Liver (tissue), 9 donors: Measurements from ENCODE around the gene CALCR. TPM values are rescaled to one million over a fixed set of nuclear protein-coding genes. Genes with fewer than 3 reads are reported as not detected.

Experiments
- DNase-seq: peaks from one replicate; pipeline ENCODE4 v3.0.0-alpha.2; 2017; ENCODE audit warnings: low spot score
- H3K27ac ChIP-seq, 2 donors: one replicate each; pipeline ENCODE4 v1.7.0; 2013; ENCODE audit warnings: inconsistent platforms in 2 of 2, low read length in 2 of 2, control low read depth in 1 of 2, low read depth in 1 of 2, mild to moderate bottlenecking in 1 of 2
- H3K27me3 ChIP-seq, 4 donors: one replicate each; pipeline versions ENCODE4 v1.6.1 to v1.7.0; 2013; ENCODE audit warnings: low read length in 3 of 4, inconsistent platforms in 1 of 4, mild to moderate bottlenecking in 1 of 4, moderate library complexity in 1 of 4; ENCODE audit not compliant: control insufficient read depth in 4 of 4, insufficient read depth in 4 of 4
- H3K36me3 ChIP-seq, 4 donors: one replicate each; pipeline versions ENCODE4 v1.6.1 to v1.7.0; 2013; ENCODE audit warnings: low read length in 3 of 4, mild to moderate bottlenecking in 3 of 4, low read depth in 1 of 4, moderate library complexity in 1 of 4; ENCODE audit not compliant: control insufficient read depth in 4 of 4, insufficient read depth in 3 of 4
- H3K4me1 ChIP-seq, 4 donors: one replicate each; pipeline versions ENCODE4 v1.6.1 to v1.7.0; 2013; ENCODE audit warnings: low read length in 3 of 4, mild to moderate bottlenecking in 3 of 4, moderate library complexity in 1 of 4; ENCODE audit not compliant: control insufficient read depth in 4 of 4, insufficient read depth in 4 of 4
- H3K4me3 ChIP-seq, 3 donors: one replicate each; pipeline versions ENCODE4 v1.6.1 to v1.7.0; 2013; ENCODE audit warnings: low read length in 3 of 3, control low read depth in 1 of 3, low read depth in 1 of 3, mild to moderate bottlenecking in 1 of 3
- H3K9ac ChIP-seq, 2 donors: one replicate each; pipeline ENCODE4 v1.7.0; 2013; ENCODE audit warnings: low read length in 2 of 2, mild to moderate bottlenecking in 2 of 2, moderate library complexity in 2 of 2, control low read depth in 1 of 2, low read depth in 1 of 2
- H3K9me3 ChIP-seq, 4 donors: one replicate each; pipeline versions ENCODE4 v1.6.1 to v1.7.0; 2013; ENCODE audit warnings: low read length in 3 of 4; ENCODE audit not compliant: control insufficient read depth in 4 of 4
- EGR1 ChIP-seq, 2 donors: IDR thresholded peaks; 2 replicates each; pipeline ENCODE4 v1.6.1; 2016 to 2018; ENCODE audit warnings: antibody characterized with exemption in 2 of 2, low read depth in 2 of 2
- FOXA1 ChIP-seq: IDR thresholded peaks from 2 replicates; pipeline ENCODE4 v1.6.1; 2016; ENCODE audit warnings: antibody characterized with exemption
- FOXA2 ChIP-seq: IDR thresholded peaks from 2 replicates; pipeline ENCODE4 v1.6.1; 2016; ENCODE audit warnings: antibody characterized with exemption
- GABPA ChIP-seq, 2 donors: IDR thresholded peaks in 1 of 2; conservative IDR thresholded peaks in 1 of 2; 2 replicates each; pipeline ENCODE4 v1.6.1; 2016; ENCODE audit warnings: antibody characterized with exemption in 2 of 2, mild to moderate bottlenecking in 1 of 2, moderate library complexity in 1 of 2
- HNF4A ChIP-seq, 2 donors: conservative IDR thresholded peaks; 2 replicates each; pipeline ENCODE4 v1.6.1; 2016; ENCODE audit warnings: antibody characterized with exemption in 2 of 2, mild to moderate bottlenecking in 2 of 2
- HNF4G ChIP-seq: IDR thresholded peaks from 2 replicates; pipeline ENCODE4 v1.6.1; 2016; ENCODE audit warnings: antibody characterized with exemption
- JUND ChIP-seq, 2 donors: IDR thresholded peaks; 2 replicates each; pipeline ENCODE4 v1.6.1; 2016; ENCODE audit warnings: antibody characterized with exemption in 2 of 2
- NR2F2 ChIP-seq: IDR thresholded peaks from 2 replicates; pipeline ENCODE4 v1.6.1; 2016; ENCODE audit warnings: antibody characterized with exemption
- RAD21 ChIP-seq, 2 donors: IDR thresholded peaks; 2 replicates each; pipeline ENCODE4 v1.6.1; 2016; ENCODE audit warnings: antibody characterized with exemption in 2 of 2, mild to moderate bottlenecking in 2 of 2
- RXRA ChIP-seq, 2 donors: IDR thresholded peaks; 2 replicates each; pipeline ENCODE4 v1.6.1; 2017 to 2018; ENCODE audit warnings: antibody characterized with exemption in 2 of 2, mild to moderate bottlenecking in 1 of 2
- SP1 ChIP-seq: IDR thresholded peaks from 2 replicates; pipeline ENCODE4 v1.6.1; 2018; ENCODE audit warnings: antibody characterized with exemption, mild to moderate bottlenecking
- TAF1 ChIP-seq: conservative IDR thresholded peaks from 2 replicates; pipeline ENCODE4 v1.6.1; 2016; ENCODE audit warnings: antibody characterized with exemption, mild to moderate bottlenecking
- YY1 ChIP-seq: IDR thresholded peaks from 2 replicates; pipeline ENCODE4 v1.6.1; 2016; ENCODE audit warnings: antibody characterized with exemption, mild to moderate bottlenecking
- WGBS: extraction: QIAGEN DNeasy Blood & Tissue Kit; methylation state at CpG from one replicate; pipeline ENCODE4 v1.1.7; 2013; 5-methylcytosine and 5-hydroxymethylcytosine counted together
- polyA plus RNA-seq, 2 donors: library from polyadenylated mRNA; stranded (reverse) in 1 of 2; unstranded in 1 of 2; fragments of 200-250 nt in 1 of 2; fragments of >200 nt in 1 of 2; fragmentation: Nextera tagmentation in 1 of 2; extraction: Ambion mirVana in 1 of 2; gene quantifications; one replicate each; pipeline versions ENCODE4 v1.2.1 to v1.2.3, GENCODE V29; 2013 to 2015
- total RNA-seq, 2 donors: library from RNA; depleted of rRNA; stranded (reverse); fragments of >200 nt; gene quantifications; one replicate each; pipeline ENCODE4 v1.2.3, GENCODE V29; 2014
- TF ChIP-seq, protein P1 (sequence below): IDR thresholded peaks from 2 replicates; pipeline ENCODE4 v1.6.1; 2016; ENCODE audit warnings: antibody characterized with exemption
- TF ChIP-seq, protein P2 (sequence below): fragments of 150-350 bp; IDR thresholded peaks from 2 replicates; pipeline ENCODE4 v1.5.1; 2017; ENCODE audit warnings: improper control_type of control experiment, low read depth, low read length; ENCODE audit not compliant: missing input control
- TF ChIP-seq, protein P3 (sequence below): IDR thresholded peaks from 2 replicates; pipeline ENCODE4 v1.6.1; 2016; ENCODE audit warnings: antibody characterized with exemption
- TF ChIP-seq, protein P4 (sequence below): IDR thresholded peaks from 2 replicates; pipeline ENCODE4 v1.6.1; 2016; ENCODE audit warnings: antibody characterized with exemption
- TF ChIP-seq, protein P5 (sequence below): IDR thresholded peaks from 2 replicates; pipeline ENCODE4 v1.6.1; 2016; ENCODE audit warnings: antibody characterized with exemption, mild to moderate bottlenecking
- donor health status: healthy.
- donor health status: healthy.
- donor health status: healthy.
- donor health status: healthy.
- donor health status: healthy.

Gene CALCR
- total and polyA plus RNA-seq, 4 donors = 0.19 TPM; not detected in 3

DNA sequence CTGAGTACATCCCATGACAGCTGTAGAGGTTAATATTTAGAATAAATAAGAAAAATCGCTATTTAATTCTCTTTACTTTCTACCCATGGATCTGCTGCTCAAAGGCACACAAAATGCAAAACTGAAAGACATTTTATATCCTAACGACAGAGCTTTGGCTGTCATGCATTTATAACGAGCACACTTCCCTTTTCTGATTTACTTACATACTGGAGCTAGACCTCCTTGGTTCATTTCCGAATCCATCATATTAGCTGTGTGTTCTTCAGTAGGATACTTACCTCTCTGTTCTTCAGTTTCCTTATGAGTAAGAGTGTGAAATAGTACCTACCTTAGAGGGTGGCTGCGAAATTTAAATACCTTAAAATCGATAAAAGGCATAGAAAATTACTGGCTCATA, 10.9 kb downstream of the CALCR start:
- H3K27me3 ChIP-seq = peaks cover 0 to 4% (median 0%) of the 10 kb centered on the region in 4 donors
- no peak overlapping the region for H3K4me3 ChIP-seq
- no peak overlapping the region for H3K27ac ChIP-seq
- H3K9ac ChIP-seq = no peak overlapping the region
- H3K36me3 ChIP-seq = no peaks in the 10 kb centered on the region
- no peak for DNase-seq
- H3K4me1 ChIP-seq = no peaks in the 10 kb centered on the region
- 69% methylated on average over 6 of the region's 6 CpGs for WGBS
- TF ChIP-seq NR2F2 (no peak), EGR1 (IDR thresholded peaks at IDR 0.05; ENCODE audit: low read depth in 2 of 2) (no peak), GABPA (IDR thresholded peaks at IDR 0.05 in 1 of 2, conservative IDR thresholded peaks at IDR 0.05 in 1 of 2) (no peak), TAF1 (no peak), HNF4G (no peak), JUND (IDR thresholded peaks at IDR 0.05) (no peak), RXRA (IDR thresholded peaks at IDR 0.05) (no peak), YY1 (no peak)
- TF ChIP-seq, protein P1, sequence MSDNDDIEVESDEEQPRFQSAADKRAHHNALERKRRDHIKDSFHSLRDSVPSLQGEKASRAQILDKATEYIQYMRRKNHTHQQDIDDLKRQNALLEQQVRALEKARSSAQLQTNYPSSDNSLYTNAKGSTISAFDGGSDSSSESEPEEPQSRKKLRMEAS = no peak
- no peaks in the 10 kb centered on the region for H3K9me3 ChIP-seq

DNA sequence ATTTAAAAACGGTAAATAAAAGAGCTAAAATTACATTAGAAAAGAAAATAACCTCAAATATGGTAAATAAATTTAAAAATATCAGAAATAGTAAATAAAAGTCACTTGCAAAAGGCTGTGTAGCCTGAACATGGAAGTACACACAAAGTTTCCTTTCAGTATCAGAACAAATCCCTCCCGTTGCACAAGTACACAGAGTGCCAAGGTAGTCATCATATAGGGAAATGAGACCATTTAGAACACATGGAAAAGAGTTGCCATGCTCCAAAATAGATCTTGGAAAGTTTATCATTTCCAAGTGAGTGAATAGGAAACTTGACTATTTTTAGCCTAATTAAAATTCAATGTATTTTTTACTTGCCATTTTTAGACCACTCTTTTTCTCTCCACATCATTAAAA, 11.6 kb downstream of the CALCR start:
- DNase-seq = no peak
- no peak overlapping the region for H3K9ac ChIP-seq
- WGBS = 72% methylated on average over 2 of the region's 2 CpGs
- H3K9me3 ChIP-seq = no peaks in the 10 kb centered on the region
- TF ChIP-seq, protein P2, sequence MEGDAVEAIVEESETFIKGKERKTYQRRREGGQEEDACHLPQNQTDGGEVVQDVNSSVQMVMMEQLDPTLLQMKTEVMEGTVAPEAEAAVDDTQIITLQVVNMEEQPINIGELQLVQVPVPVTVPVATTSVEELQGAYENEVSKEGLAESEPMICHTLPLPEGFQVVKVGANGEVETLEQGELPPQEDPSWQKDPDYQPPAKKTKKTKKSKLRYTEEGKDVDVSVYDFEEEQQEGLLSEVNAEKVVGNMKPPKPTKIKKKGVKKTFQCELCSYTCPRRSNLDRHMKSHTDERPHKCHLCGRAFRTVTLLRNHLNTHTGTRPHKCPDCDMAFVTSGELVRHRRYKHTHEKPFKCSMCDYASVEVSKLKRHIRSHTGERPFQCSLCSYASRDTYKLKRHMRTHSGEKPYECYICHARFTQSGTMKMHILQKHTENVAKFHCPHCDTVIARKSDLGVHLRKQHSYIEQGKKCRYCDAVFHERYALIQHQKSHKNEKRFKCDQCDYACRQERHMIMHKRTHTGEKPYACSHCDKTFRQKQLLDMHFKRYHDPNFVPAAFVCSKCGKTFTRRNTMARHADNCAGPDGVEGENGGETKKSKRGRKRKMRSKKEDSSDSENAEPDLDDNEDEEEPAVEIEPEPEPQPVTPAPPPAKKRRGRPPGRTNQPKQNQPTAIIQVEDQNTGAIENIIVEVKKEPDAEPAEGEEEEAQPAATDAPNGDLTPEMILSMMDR = no peak
- TF ChIP-seq YY1 (no peak), TAF1 (no peak), JUND (IDR thresholded peaks at IDR 0.05) (no peak), NR2F2 (no peak), GABPA (IDR thresholded peaks at IDR 0.05 in 1 of 2, conservative IDR thresholded peaks at IDR 0.05 in 1 of 2) (no peak), EGR1 (IDR thresholded peaks at IDR 0.05; ENCODE audit: low read depth in 2 of 2) (no peak), RAD21 (IDR thresholded peaks at IDR 0.05) (no peak), SP1 (no peak), HNF4A (conservative IDR thresholded peaks at IDR 0.05) (no peak), FOXA1 (no peak), RXRA (IDR thresholded peaks at IDR 0.05) (no peak), FOXA2 (no peak)
- TF ChIP-seq, protein P3, sequence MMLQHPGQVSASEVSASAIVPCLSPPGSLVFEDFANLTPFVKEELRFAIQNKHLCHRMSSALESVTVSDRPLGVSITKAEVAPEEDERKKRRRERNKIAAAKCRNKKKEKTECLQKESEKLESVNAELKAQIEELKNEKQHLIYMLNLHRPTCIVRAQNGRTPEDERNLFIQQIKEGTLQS = no peak
- TF ChIP-seq, protein P4, sequence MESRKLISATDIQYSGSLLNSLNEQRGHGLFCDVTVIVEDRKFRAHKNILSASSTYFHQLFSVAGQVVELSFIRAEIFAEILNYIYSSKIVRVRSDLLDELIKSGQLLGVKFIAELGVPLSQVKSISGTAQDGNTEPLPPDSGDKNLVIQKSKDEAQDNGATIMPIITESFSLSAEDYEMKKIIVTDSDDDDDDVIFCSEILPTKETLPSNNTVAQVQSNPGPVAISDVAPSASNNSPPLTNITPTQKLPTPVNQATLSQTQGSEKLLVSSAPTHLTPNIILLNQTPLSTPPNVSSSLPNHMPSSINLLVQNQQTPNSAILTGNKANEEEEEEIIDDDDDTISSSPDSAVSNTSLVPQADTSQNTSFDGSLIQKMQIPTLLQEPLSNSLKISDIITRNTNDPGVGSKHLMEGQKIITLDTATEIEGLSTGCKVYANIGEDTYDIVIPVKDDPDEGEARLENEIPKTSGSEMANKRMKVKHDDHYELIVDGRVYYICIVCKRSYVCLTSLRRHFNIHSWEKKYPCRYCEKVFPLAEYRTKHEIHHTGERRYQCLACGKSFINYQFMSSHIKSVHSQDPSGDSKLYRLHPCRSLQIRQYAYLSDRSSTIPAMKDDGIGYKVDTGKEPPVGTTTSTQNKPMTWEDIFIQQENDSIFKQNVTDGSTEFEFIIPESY = no peak
- TF ChIP-seq, protein P1 = no peak
- TF ChIP-seq, protein P5, sequence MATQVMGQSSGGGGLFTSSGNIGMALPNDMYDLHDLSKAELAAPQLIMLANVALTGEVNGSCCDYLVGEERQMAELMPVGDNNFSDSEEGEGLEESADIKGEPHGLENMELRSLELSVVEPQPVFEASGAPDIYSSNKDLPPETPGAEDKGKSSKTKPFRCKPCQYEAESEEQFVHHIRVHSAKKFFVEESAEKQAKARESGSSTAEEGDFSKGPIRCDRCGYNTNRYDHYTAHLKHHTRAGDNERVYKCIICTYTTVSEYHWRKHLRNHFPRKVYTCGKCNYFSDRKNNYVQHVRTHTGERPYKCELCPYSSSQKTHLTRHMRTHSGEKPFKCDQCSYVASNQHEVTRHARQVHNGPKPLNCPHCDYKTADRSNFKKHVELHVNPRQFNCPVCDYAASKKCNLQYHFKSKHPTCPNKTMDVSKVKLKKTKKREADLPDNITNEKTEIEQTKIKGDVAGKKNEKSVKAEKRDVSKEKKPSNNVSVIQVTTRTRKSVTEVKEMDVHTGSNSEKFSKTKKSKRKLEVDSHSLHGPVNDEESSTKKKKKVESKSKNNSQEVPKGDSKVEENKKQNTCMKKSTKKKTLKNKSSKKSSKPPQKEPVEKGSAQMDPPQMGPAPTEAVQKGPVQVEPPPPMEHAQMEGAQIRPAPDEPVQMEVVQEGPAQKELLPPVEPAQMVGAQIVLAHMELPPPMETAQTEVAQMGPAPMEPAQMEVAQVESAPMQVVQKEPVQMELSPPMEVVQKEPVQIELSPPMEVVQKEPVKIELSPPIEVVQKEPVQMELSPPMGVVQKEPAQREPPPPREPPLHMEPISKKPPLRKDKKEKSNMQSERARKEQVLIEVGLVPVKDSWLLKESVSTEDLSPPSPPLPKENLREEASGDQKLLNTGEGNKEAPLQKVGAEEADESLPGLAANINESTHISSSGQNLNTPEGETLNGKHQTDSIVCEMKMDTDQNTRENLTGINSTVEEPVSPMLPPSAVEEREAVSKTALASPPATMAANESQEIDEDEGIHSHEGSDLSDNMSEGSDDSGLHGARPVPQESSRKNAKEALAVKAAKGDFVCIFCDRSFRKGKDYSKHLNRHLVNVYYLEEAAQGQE = no peak
- no peaks in the 10 kb centered on the region for H3K36me3 ChIP-seq
- H3K27ac ChIP-seq = no peak overlapping the region
- H3K4me3 ChIP-seq = no peak overlapping the region
- H3K4me1 ChIP-seq = no peaks in the 10 kb centered on the region
- H3K27me3 ChIP-seq = peaks cover 0 to 4% (median 0%) of the 10 kb centered on the region in 4 donors
